ENCODE measurements around the gene NOTCH4.

DNA sequence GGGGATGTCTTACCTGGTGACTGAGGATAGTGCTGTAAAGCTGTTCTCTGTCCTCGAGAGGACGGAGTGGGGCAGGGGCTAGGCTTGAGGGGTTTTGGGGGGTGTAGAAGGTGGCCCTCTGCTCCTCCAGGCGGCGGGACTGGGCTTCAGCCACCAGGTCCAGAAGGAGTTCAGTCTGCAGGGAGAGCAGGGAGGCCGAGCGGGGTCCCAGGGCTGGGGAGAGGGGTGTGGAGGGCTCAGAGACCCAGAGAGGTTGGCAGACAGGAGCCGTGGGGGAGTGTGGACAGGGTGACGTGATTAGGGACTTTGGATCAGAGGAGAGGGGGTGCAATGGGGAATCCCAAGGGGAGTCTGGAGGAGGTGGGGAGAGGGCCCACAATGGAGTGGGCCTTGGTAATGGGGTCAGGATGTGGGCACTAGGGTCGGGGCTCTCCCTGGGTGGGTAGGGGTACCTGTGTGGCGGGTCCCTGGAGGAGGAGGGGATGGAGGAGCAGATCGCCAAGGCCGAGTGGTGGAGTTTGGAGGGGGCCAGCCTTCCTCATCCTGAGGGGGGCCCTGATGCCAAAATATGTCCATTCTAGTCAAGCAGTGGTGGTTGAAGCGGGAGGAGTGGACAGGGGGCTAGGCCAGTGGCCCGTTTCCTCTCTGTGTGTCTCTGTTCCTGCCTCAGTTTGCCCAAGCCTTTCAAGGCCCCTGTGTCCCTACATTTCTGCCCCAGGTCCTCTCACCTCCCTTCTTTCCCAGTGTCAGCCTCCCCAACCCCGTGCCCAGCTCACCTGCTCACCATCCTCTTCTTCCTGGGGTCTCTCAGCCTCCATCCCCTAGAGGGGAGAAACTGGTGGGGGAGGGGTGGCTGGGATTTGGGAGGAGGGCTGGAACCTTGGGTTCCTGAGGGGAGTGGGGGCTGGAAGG lies 31.9 kb downstream of the NOTCH4 start:
- TF ChIP-seq TBP (optimal IDR thresholded peaks at IDR 0.05; ENCODE audit: low read depth, low read length), result no peak
- no peak for TF ChIP-seq POLR2A (conservative IDR thresholded peaks at IDR 0.05)
- TF ChIP-seq NR2C1 (IDR thresholded peaks at IDR 0.05), result no peak
- no peak for TF ChIP-seq NR2C1 (tag; IDR thresholded peaks at IDR 0.05)
- TF ChIP-seq HNRNPK (IDR thresholded peaks at IDR 0.05; ENCODE audit: low read depth, low read length, poor library complexity, severe bottlenecking), result no peak
- TF ChIP-seq, protein P1, sequence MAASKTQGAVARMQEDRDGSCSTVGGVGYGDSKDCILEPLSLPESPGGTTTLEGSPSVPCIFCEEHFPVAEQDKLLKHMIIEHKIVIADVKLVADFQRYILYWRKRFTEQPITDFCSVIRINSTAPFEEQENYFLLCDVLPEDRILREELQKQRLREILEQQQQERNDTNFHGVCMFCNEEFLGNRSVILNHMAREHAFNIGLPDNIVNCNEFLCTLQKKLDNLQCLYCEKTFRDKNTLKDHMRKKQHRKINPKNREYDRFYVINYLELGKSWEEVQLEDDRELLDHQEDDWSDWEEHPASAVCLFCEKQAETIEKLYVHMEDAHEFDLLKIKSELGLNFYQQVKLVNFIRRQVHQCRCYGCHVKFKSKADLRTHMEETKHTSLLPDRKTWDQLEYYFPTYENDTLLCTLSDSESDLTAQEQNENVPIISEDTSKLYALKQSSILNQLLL (CRISPR knock-in tag; IDR thresholded peaks at IDR 0.05; ENCODE audit: borderline replicate concordance), result no peak
- TF ChIP-seq FOXJ3 (CRISPR knock-in tag; IDR thresholded peaks at IDR 0.05), result no peak
- TF ChIP-seq ZNF324 (CRISPR knock-in tag; IDR thresholded peaks at IDR 0.05), result no peak

All from K562 (cell line).